ENCODE data around the gene ALPL.
"Not testable (repeated sequence)": the region's sequence is repeated elsewhere in the genome, so short reads cannot be mapped to it uniquely, and the experiment has no call there.

Gene ALPL

DNA sequence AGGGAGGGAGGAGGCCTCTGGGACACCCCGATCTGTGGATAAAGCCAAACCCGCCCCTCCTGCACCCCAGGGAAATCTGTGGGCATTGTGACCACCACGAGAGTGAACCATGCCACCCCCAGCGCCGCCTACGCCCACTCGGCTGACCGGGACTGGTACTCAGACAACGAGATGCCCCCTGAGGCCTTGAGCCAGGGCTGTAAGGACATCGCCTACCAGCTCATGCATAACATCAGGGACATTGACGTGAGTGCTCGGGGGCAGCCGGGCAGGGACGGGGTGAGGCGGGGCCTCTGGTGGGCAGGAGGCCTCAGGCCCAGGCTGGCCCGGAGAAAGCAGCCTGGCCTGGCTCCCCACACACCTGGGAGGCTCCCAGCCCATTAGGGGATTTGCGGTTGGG, 54.7 kb downstream of the ALPL start:
- no peak for FAIRE-seq

DNA sequence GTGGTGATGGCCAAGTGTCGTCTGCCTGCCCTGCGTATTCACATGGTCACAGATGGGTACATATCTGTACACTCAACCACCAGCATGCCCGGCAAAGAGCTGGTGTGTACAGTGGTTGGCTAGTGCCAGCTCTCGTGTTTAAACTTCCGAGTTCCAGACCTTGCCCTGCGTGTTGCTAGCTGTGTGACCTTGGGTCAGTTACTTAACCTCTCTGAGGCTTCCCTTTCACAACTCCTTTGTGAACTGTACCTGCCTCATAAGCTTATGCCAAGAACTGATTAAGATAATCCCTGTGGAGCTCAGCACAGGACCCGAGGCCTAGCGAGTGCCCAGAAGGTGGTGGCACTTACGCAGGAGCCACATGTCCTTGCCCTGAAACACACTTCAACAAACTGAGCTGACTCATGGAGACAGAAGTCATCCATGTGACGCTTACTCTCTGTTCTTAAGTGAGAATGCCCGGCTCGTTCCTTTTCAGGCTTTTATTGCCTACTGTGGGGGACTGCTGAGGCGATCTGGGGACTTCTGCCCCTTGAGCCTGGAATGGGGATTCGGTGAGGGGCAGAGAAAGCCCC, 55.4 kb downstream of the ALPL start:
- FAIRE-seq = no peak

DNA sequence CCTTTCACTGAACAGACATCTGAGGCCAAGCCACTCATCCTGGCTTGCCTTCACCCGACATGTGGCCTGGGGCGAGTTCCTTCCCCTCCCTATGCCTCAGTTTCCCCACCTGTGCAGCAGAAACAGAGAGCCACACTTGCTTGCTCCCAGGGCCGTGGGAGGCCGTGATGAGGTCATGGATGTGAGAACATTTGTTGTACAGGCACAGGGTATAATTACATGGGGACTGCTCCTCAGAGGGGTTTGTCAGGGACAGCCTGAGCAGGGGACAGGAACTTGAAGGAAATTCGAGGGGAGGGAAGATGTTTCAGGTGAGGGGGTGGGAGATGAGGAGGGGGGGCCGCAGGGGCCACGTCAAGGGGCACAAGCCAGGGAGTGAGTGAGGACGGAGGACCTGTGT, 56.1 kb downstream of the ALPL start:
- no peak for FAIRE-seq

DNA sequence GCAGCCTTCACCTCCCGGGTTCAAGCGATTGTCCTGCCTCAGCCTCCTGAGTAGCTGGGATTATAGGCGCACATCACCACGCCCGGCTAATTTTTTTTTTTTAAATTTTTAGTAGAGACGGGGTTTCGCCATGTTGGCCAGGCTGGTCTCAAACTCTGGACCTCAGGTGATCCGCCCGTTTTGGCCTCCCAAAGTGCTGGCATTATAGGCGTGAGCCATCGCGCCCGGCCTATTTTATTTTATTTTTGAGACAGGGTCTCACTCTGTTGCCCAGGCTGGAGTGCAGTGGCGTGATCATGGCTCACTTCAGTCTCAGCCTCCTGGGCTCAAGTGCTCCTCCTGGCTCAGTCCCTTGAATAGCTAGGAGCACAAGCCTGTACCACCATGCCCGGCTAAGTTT, 57.1 kb downstream of the ALPL start:
- FAIRE-seq = not testable (repeated sequence)

DNA sequence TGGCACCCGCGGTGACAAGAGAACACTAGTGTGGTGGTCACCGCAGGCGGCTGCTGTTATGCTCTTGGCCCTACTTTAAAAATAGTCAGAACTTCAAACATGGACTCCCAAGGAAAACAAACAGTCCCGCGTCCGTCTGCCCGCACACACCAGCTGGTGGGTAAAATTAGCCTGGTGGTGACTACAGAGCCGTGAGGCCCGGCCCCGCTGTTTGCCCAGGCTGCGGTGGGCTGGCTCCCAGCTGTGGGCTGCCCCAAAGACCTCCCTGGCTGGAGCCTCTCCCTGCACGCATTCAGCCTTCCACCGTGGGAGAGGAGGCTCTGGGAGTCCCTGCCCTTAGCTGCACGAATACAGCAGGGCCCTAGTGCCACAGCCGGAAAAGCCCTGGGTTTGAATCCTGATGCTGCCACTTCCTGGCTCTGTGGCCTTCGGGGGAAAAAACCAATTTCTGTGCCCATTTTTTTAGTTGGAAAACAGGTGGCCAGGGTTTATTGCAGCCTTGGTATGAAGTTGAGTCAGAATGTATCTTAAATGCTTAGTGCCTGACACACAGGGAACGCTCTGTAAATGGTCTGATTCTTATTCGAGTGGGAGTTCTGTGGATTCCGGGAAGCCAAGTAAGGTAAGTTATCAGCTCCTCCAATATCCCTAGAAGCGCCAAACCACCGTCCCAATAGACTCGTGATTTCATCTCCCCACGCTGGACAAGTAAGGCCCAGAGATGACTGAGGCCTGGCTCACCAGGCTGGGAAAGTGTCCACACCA, 58.2 kb downstream of the ALPL start:
- no peak for FAIRE-seq

DNA sequence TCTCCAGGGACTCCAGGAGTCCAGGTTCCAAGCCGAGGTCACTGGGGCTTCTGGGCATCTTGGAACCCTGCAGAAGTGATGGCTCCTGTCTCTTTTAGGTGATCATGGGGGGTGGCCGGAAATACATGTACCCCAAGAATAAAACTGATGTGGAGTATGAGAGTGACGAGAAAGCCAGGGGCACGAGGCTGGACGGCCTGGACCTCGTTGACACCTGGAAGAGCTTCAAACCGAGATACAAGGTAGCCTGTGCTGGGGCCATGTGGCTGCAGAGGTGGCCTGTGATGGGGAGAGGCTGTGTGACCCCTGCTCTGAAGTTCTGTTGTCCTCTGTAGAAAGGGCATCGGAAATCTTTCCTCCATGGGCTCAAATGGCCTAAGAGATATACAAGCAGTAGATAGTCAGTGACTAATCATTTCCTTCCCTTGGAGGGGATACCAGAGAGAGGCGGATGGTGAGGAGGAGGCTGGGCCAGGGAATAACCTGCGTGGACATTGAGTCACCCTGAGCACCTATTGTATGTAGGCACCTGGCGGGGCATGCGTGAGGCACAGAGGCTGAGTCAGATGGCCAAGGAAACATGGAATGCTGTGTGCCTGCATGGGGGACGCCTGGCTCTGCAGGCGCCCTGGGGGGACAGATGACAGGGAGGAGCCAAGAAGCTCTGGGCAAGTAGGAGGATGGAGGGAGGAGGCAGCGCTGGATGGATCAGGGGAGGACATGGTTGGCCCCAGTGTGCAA, 59.0 kb downstream of the ALPL start:
- no peak for FAIRE-seq

DNA sequence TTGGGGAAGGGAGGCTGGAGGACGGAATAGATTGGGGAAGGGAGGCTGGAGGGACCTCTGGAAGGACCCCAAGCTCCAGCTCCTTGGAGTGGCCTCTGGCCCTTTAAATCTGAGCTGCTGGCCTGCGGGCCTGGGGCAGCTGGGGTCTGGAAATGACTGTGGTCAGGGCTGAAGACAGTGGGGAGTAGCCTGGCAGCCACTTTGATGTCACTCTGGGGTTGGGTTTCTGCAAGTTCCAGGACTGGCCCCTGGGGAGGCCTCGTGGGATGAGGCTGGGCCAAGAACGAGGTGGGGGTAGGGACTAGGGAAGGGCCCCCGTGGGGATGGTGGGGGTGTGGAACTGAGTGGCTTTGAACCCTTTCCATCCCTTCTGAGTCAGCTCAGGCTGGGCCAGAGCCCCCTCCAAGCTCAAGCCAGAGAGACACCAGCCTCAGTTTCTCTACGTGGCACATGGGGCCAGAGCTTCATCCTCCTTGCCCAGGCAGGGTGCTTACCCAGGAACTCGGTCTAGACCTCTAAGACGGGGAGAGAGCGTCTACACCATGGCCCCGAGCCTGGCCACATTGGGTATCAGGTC, 59.7 kb downstream of the ALPL start:
- no peak for FAIRE-seq

DNA sequence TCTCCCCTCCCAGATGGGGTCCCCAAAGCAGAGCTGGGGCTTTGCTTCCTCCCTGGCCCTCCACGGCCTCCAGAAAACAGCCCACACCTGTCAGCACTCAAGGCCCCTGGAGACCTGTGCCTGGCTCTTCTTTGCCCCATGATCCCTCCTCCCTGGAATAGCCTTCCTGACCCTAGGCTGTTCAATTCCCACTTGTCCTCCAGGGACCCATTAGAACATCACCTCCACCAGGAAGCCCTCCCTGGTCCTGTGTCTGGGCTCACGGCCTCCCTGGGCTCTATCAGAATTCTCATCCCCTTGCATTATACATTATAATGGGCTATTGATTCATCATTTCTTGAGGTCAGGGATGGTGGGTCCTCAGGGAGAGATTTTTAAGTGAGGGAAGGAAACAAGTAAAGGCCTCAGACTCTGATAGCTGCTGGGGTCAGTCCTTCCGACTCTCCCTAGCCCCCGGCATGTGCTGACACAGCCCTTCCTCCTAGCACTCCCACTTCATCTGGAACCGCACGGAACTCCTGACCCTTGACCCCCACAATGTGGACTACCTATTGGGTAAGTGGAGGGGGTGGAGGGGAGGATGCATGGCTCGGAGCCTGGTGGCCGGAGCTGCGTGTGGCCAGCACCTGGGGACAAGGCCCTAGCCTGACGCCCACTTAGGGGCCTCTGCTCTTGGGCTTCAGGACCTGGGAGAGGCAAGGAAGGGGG, 60.8 kb downstream of the ALPL start:
- FAIRE-seq = no peak

DNA sequence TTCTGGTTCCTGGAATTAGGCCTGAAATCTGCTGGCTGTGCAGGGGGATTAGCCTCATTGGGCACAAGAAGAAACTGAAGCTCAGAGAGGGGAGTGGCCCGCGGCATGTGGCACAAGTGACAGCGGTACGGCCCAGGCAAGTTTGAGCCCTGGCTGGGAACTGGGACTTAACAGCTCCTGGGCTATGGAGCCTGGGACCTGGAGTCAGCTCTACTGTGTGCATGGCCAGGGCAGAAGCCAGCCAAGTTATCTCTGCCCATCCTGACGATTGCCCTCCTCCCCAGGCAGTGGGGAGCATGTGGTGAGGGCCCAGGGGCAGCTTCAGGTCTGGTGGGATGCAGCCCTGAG, 61.3 kb downstream of the ALPL start:
- no peak for FAIRE-seq

DNA sequence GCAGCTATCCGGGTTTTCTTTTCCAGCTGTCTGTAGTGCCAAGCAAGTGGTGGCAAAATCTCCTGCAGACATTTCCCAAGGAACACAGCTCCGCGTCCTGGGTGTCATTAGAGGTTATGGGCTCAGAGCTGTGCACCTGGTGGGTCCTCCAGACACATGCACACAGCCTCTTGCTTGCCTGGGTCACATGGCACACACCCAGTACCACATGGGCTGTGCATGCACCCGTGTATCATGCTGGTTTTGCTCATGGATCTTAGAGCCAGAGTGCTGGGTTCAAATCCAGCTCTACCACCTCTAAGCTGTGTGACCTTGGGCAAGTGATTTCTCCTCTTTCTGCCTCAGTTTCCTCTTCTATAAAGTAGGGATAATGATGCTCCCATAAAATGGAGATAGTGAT, 61.7 kb downstream of the ALPL start:
- no peak for FAIRE-seq

DNA sequence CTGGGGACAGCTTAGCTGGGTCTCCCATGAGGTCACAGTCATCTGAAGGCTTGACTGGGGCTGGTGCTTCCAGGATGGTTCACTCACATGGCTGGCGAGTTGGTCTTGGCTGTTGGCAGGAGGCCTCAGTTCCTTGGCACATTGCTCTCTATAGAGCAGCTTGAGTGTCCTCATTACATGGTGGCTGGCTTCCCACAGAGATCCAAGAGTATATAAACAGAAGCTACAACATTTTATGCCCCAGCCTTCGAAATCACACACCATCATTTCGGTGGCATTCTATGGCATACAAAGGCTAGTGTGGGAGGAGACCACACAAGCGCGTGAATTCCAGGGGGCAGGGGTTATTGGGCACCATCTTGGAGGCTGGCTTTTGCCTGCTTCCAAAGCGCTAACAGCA, 63.0 kb downstream of the ALPL start:
- no peak for FAIRE-seq

DNA sequence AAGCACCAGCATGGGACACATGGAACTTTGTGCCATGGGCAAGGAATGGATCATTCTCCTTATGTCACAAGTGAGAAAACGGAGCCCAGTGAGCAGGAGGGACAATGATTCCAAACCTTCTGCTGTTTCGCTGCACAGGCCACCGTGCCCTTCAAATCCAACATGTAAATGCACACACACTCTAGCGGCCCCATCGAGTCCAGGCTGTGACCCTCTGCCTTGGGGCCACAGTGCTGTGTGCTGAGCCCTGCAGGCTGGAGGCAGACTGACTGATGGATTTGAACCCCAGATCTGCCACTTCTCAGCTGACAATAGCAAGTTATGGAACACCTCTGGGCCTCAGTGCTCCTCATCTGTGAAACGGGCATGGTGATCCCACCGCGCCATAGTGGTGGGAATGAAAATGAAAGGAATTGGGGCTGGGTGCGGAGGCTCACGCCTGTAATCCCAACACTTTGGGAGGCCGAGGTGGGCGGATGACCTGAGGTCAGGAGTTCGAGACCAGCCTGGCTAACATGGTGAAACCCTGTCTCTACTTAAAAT, 63.6 kb downstream of the ALPL start:
- FAIRE-seq = no peak

DNA sequence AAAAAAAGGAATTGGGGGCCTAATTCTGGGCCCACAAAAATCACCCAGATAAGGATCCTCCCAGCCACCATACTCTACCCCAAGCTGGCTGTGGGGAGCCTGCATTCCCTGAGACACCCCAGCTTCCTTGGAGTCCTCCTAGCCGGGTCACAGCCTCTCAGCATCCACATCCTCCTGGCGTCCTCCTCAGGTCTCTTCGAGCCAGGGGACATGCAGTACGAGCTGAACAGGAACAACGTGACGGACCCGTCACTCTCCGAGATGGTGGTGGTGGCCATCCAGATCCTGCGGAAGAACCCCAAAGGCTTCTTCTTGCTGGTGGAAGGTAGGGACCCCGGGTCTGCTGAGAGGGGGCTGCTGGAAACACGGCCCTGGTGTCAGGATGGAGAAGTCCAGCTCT, 64.3 kb downstream of the ALPL start:
- FAIRE-seq = no peak

DNA sequence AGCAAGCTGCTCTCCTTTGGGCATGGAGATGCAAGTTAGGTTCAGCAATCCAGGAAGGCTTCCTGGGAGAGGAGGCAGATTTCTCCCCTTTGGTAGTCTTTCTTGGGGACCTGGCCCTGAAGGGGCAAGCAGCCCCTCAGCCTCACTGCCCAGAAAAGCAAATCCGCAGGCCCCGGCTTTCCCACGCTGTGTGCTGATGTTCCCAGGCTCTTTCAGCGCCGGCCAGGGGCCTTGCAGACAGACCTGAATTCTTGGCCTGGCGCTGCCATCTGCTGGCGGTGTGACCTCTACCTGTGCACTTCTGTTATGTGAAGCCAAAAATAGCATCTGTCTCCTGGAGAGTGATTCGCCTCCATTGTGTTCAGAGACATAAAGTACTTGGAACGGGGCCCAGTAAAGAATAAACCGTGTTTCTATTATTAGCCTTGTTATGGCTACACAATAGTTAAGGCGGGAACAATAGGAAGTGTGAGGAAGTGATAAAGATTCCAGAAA, 64.8 kb downstream of the ALPL start:
- peak; percentile 83 for FAIRE-seq

DNA sequence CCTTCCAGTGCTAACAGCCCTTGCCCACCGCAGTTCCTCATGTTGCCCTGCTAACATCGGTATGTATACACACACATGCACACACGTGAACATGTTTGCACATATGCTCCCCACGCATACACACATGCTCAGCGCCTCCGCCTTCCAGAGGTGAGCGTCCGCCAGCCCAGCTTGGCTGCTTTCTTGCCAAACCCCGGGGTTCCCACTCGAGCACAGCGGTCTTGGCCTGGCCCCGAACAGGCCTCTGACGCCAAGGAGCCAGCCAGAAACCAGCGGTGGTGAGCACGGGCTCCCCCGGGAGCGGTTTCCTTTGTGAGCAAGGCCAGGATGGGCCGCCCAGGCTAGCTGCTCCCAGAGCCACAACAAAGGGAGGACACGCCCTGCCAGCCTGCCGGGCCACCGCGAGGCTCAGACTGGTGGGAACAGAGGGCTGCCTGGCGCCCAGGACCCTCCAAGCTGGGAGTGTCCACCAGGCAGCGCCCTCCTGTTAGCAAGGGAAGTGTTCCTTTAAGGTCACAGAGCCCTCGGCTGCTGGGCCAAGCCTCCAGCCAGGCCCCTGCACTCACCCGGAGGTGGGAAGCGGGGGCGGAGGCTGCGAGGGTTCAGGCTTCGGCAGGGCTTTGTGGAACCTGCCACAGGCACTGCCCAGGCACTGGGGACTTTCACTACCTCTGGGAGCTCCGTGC, 65.4 kb downstream of the ALPL start:
- FAIRE-seq = no peak

DNA sequence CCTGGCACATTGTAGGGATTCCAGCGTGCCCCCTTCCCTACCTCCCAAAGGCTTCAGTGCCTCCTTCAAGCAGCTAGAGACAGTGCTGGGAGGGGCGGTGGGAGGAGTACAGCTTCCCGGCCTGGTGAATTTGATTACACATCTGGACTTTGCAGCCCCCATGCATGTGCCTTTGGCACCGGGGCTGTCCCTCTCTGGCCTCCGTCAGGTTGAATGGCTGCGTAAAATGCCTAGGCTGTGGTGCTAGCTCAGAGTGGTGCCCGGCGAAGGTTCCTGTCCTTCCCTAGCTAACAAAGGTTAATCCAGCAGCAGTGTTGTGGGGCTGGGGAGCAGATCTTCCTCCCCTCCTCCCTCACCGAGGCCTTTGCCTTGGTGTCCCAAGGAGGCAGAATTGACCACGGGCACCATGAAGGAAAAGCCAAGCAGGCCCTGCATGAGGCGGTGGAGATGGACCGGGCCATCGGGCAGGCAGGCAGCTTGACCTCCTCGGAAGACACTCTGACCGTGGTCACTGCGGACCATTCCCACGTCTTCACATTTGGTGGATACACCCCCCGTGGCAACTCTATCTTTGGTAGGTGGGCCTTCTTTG, 66.2 kb downstream of the ALPL start:
- FAIRE-seq = no peak

DNA sequence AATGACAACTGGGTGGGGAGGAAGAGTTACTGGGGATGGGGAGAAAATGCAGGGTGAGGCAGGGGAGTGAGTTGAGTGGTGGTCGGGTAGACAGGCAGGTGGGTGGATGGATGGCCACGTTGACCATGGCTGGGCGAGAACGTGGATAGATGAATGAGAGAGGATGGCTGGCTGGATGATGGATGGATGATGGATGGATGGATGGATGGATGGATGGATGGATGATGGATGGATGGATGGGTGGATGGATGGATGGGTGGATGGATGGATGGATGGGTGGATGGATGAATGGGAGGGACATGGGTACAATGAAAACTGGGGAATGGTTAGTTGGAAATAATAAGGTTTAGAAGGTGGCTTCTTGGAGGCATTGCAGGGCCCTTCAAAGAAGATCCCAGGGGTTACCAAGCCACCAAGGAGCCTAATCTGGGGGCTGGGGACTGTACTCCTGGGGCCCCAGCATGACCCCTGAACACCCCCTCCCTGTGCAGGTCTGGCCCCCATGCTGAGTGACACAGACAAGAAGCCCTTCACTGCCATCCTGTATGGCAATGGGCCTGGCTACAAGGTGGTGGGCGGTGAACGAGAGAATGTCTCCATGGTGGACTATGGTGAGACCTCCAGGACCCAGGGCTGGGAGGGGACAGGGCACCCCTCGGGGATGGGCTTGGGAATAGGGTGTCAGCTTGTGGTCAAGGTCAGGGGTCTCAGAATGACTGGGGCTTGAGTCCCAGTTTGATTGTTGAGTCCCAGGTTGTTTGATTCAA, 67.0 kb downstream of the ALPL start:
- no peak for FAIRE-seq

DNA sequence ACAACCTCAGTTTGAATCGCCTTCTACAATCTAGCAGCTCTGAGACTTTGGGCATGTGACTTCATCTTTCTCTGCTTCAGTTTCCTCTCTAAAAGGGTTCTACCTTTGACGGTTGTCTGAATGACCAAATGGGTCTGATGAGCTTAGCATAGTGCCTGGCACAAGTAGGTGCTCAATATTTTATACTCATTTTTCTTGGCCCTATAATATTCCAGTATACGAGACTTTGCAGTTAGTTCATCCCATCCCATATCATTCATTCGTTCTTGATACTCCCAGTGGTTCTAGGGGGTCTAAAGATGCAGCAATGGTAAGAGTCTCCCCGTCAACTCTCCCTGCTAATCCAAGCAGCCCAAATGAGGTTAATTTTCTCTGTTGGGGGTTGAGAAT, 67.6 kb downstream of the ALPL start:
- FAIRE-seq = no peak

DNA sequence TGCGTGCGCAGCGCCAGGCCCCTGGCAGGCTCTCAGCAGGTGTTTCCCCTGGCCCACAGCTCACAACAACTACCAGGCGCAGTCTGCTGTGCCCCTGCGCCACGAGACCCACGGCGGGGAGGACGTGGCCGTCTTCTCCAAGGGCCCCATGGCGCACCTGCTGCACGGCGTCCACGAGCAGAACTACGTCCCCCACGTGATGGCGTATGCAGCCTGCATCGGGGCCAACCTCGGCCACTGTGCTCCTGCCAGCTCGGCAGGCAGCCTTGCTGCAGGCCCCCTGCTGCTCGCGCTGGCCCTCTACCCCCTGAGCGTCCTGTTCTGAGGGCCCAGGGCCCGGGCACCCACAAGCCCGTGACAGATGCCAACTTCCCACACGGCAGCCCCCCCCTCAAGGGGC, 68.1 kb downstream of the ALPL start:
- no peak for FAIRE-seq

DNA sequence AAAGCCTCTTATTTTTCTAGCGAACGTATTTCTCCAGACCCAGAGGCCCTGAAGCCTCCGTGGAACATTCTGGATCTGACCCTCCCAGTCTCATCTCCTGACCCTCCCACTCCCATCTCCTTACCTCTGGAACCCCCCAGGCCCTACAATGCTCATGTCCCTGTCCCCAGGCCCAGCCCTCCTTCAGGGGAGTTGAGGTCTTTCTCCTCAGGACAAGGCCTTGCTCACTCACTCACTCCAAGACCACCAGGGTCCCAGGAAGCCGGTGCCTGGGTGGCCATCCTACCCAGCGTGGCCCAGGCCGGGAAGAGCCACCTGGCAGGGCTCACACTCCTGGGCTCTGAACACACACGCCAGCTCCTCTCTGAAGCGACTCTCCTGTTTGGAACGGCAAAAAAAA, 68.7 kb downstream of the ALPL start:
- FAIRE-seq = no peak

DNA sequence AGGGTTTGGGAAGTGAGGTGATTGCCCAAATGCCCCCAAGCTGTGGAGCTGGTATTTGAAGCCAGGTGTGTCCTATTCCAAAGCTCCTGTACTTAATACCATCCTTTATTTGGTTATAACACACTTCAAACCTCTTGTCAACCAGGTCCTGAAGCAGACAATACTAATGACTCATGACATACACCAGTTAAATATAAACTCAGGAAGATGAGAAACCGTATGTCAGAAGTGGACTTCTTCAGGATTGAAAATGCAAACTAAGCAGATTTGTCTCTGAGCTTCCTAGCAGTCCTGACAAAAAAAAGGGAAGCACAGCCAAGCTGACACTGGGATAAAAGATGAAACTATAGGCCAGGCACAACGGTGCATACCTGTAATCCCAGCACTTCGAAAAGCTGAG, 70.6 kb downstream of the ALPL start:
- no peak for FAIRE-seq
